Measurements from ENCODE around the gene ATXN10.
"Not testable (repeated sequence)": the region's sequence is repeated elsewhere in the genome, so short reads cannot be mapped to it uniquely, and the experiment has no call there.

The ATXN10 gene

GRCh38 chr22:45671783-45672563 lies at the start of gene ATXN10:
ATXN10 (plus strand) TSS chr22:45671834; CDS start chr22:45672064, 230 bp downstream.
- DNase-seq (ENCODE audit: low read depth) = peak; percentile 40

- DNase-seq (ENCODE audit: low read depth) = no peak
These were observed 49.6 kb upstream of the ATXN10 start for GRCh38 chr22:45621836-45622600.

- not testable (repeated sequence) for DNase-seq (ENCODE audit: low read depth)
These were observed 48.0 kb upstream of the ATXN10 start for GRCh38 chr22:45623464-45624145.

- DNase-seq (ENCODE audit: low read depth) = no peak
These were observed 45.4 kb upstream of the ATXN10 start for GRCh38 chr22:45626198-45626651.

GRCh38 chr22:45627489-45628233 lies 44.0 kb upstream of the ATXN10 start:
- DNase-seq (ENCODE audit: low read depth) = no peak

- no peak for DNase-seq (ENCODE audit: low read depth)
These were observed 43.1 kb upstream of the ATXN10 start for GRCh38 chr22:45628515-45628914.

GRCh38 chr22:45629469-45630089 lies 42.1 kb upstream of the ATXN10 start:
- no peak for DNase-seq (ENCODE audit: low read depth)

GRCh38 chr22:45630436-45630835 lies 41.2 kb upstream of the ATXN10 start:
- DNase-seq (ENCODE audit: low read depth) = no peak

GRCh38 chr22:45631140-45631840 lies 40.3 kb upstream of the ATXN10 start:
- DNase-seq (ENCODE audit: low read depth) = no peak

- DNase-seq (ENCODE audit: low read depth) = no peak
These were observed 39.8 kb upstream of the ATXN10 start for GRCh38 chr22:45631841-45632238.

GRCh38 chr22:45632791-45633515 lies 38.7 kb upstream of the ATXN10 start:
- no peak for DNase-seq (ENCODE audit: low read depth)

GRCh38 chr22:45636683-45637082 lies 35.0 kb upstream of the ATXN10 start:
- DNase-seq (ENCODE audit: low read depth) = no peak

- no peak for DNase-seq (ENCODE audit: low read depth)
These were observed 33.4 kb upstream of the ATXN10 start for GRCh38 chr22:45638197-45638596.

- DNase-seq (ENCODE audit: low read depth) = peak; percentile 31
These were observed 32.5 kb upstream of the ATXN10 start for GRCh38 chr22:45638834-45639746.

- DNase-seq (ENCODE audit: low read depth) = no peak
These were observed 31.9 kb upstream of the ATXN10 start for GRCh38 chr22:45639747-45640102.

GRCh38 chr22:45640291-45640940 lies 31.2 kb upstream of the ATXN10 start:
- no peak for DNase-seq (ENCODE audit: low read depth)

GRCh38 chr22:45640941-45641621 lies 30.6 kb upstream of the ATXN10 start:
- no peak for DNase-seq (ENCODE audit: low read depth)

GRCh38 chr22:45642986-45643385 lies 28.6 kb upstream of the ATXN10 start:
- no peak for DNase-seq (ENCODE audit: low read depth)
